Breast epithelium (tissue), 4 donors: ENCODE data around the gene RGS14. TPM values are rescaled to one million over a fixed set of nuclear protein-coding genes. Genes with fewer than 3 reads are reported as not detected.
A peak's percentile ranks its signal among the peaks of the same experiment; 100 is the strongest.
"Not testable (repeated sequence)": the region's sequence is repeated elsewhere in the genome, so short reads cannot be mapped to it uniquely, and the experiment has no call there.

ENCODE experiments used
- DNase-seq, 2 donors: peaks; one replicate each; pipeline ENCODE4 v3.0.0-alpha.2; 2019; ENCODE audit warnings: low spot score in 2 of 2
- H3K27ac ChIP-seq, 2 donors: fragments of 200-600 bp; sonication (generic) in 1 of 2; one replicate each; pipeline ENCODE4 v1.5.1; 2016 to 2019; ENCODE audit warnings: mild to moderate bottlenecking in 1 of 2
- H3K27me3 ChIP-seq, 2 donors: fragments of 200-600 bp; sonication (generic) in 1 of 2; one replicate each; pipeline versions ENCODE4 v1.5.1 to v1.6.0; 2017 to 2019; ENCODE audit warnings: control low read depth in 1 of 2, mild to moderate bottlenecking in 1 of 2
- H3K36me3 ChIP-seq: fragments of 200-600 bp; one replicate; pipeline ENCODE4 v1.5.1; 2019
- H3K4me1 ChIP-seq, 2 donors: fragments of 200-600 bp; sonication (generic); one replicate each; pipeline ENCODE4 v1.5.1; 2016 to 2019; ENCODE audit warnings: control low read depth in 1 of 2
- H3K4me3 ChIP-seq, 3 donors: fragments of 200-600 bp; sonication (generic); 1 replicate in 2 of 3; 2 replicates in 1 of 3; pipeline ENCODE4 v1.5.1; 2016 to 2019; ENCODE audit warnings: mild to moderate bottlenecking in 3 of 3, moderate library complexity in 2 of 3
- H3K9me3 ChIP-seq, 2 donors: fragments of 200-600 bp; sonication (generic) in 1 of 2; one replicate each; pipeline ENCODE4 v1.5.1; 2016 to 2019; ENCODE audit warnings: control low read depth in 1 of 2
- CTCF ChIP-seq, 3 donors: fragments of 450-650 bp; IDR thresholded peaks; one replicate each; pipeline ENCODE4 v1.5.1; 2016 to 2017; ENCODE audit warnings: antibody characterized with exemption in 3 of 3, mild to moderate bottlenecking in 3 of 3, moderate library complexity in 3 of 3
- POLR2A ChIP-seq: fragments of 450-650 bp; IDR thresholded peaks from one replicate; pipeline ENCODE4 v1.6.1; 2016; ENCODE audit warnings: antibody characterized with exemption, mild to moderate bottlenecking, moderate library complexity
- POLR2AphosphoS5 ChIP-seq, 3 donors: sonication (generic); formaldehyde crosslinking; IDR thresholded peaks; one replicate each; pipeline ENCODE4 v1.6.1; 2017; ENCODE audit warnings: antibody characterized with exemption in 3 of 3
- intact Hi-C: fragments of 100-400 bp; cut with DNase I; formaldehyde crosslinking; loops from one replicate; pipeline ENCODE4 v1.15.1; 2023; ENCODE audit warnings: low total_unique reads
- total RNA-seq, 3 donors: library from RNA; depleted of rRNA; stranded (reverse); fragments of >200 nt; gene quantifications; one replicate each; pipeline ENCODE4 v1.1.0, GENCODE V29; 2016

Gene RGS14
- total RNA-seq, 3 donors from 2014 or later, result 9.0 to 16.4 (median 11.3) TPM

GRCh38 chr5:177336112-177336511 is 21.6 kb upstream of the RGS14 start:
- Histone ChIP-seq H3K9me3 (no peaks in the 10 kb centered on the region), H3K27ac (peak overlapping the region; percentile 57 to 61), H3K4me1 (peaks cover 0 to 9% of the 10 kb centered on the region in 2 donors), H3K27me3 (no peaks in the 10 kb centered on the region), H3K36me3 (peaks cover 20% of the 10 kb centered on the region), H3K4me3 (no peak overlapping the region)
- intact Hi-C loops, result no loop called here
- no peak for TF ChIP-seq CTCF (IDR thresholded peaks at IDR 0.05)
- no peak for TF ChIP-seq POLR2A
- TF ChIP-seq POLR2AphosphoS5 (IDR thresholded peaks at IDR 0.05), result no peak
- no peak for DNase-seq

GRCh38 chr5:177336603-177337494 is 20.9 kb upstream of the RGS14 start:
- Histone ChIP-seq H3K9me3 (no peaks in the 10 kb centered on the region), H3K36me3 (peaks cover 20% of the 10 kb centered on the region)
- intact Hi-C loops, result no loop called here

GRCh38 chr5:177338251-177339106 is 19.2 kb upstream of the RGS14 start:
- no peak overlapping the region for H3K4me3 ChIP-seq
- DNase-seq, result no peak
- intact Hi-C loops, result loop anchor here (1.0 kb wide), 1 partner anchor 25 kb away; no protein-coding TSS in a partner anchor
- no peaks in the 10 kb centered on the region for H3K27me3 ChIP-seq
- TF ChIP-seq POLR2A (no peak), POLR2AphosphoS5 (IDR thresholded peaks at IDR 0.05) (no peak), CTCF (IDR thresholded peaks at IDR 0.05) (no peak)
- H3K4me1 ChIP-seq, result peaks cover 0 to 9% of the 10 kb centered on the region in 2 donors
- H3K36me3 ChIP-seq, result peaks cover 20% of the 10 kb centered on the region
- H3K27ac ChIP-seq, result peak overlapping the region in 1 of 2 donors; percentile 68
- H3K9me3 ChIP-seq, result no peaks in the 10 kb centered on the region

More at GRCh38 chr5:177336603-177337494, 20.9 kb upstream of the RGS14 start:
- DNase-seq, result peak in 1 of 2 donors; percentile 45
- Histone ChIP-seq H3K4me1 (peaks cover 0 to 9% of the 10 kb centered on the region in 2 donors), H3K27ac (peak overlapping the region; percentile 57 to 75), H3K27me3 (no peaks in the 10 kb centered on the region), H3K4me3 (no peak overlapping the region)
- TF ChIP-seq CTCF (IDR thresholded peaks at IDR 0.05) (no peak), POLR2AphosphoS5 (IDR thresholded peaks at IDR 0.05) (no peak), POLR2A (no peak)

- Histone ChIP-seq H3K9me3 (no peaks in the 10 kb centered on the region), H3K27me3 (no peaks in the 10 kb centered on the region), H3K36me3 (peaks cover 14% of the 10 kb centered on the region), H3K4me1 (peaks cover 0 to 9% of the 10 kb centered on the region in 2 donors), H3K27ac (peak overlapping the region in 1 of 2 donors; percentile 68), H3K4me3 (no peak overlapping the region)
- no peak for TF ChIP-seq POLR2A
- no peak for TF ChIP-seq POLR2AphosphoS5 (IDR thresholded peaks at IDR 0.05)
- no peak for TF ChIP-seq CTCF (IDR thresholded peaks at IDR 0.05)
- no peak for DNase-seq
- intact Hi-C loops, result loop anchor here (1.0 kb wide), 1 partner anchor 24 kb away; no protein-coding TSS in a partner anchor
These were observed 18.6 kb upstream of the RGS14 start for GRCh38 chr5:177339107-177339638.

- DNase-seq, H3K27ac ChIP-seq, H3K27me3 ChIP-seq, H3K9me3 ChIP-seq, H3K4me1 ChIP-seq, H3K36me3 ChIP-seq, intact Hi-C loops, H3K4me3 ChIP-seq: not testable (repeated sequence)
These were observed 14.7 kb upstream of the RGS14 start for GRCh38 chr5:177343000-177343399.
